Left lobe of liver (tissue), 2 donors: ENCODE data around the gene KRT78. TPM values are rescaled to one million over a fixed set of nuclear protein-coding genes. Genes with fewer than 3 reads are reported as not detected.

Experiments used
- ATAC-seq: fragments of 200-7000 bp; cut with Tn5 transposase; one replicate; pipeline ENCODE4 v1.9.1; 2020; ENCODE audit warnings: mild to moderate bottlenecking, moderate library complexity
- DNase-seq: peaks from one replicate; pipeline ENCODE4 v3.0.0-alpha.2; 2020; ENCODE audit warnings: low spot score
- total RNA-seq: library from RNA; stranded (reverse); gene quantifications from one replicate; pipeline ENCODE4 v1.2.1, GENCODE V29; 2021
- donor health status: DM: no; HTN: no; CAD: no; lungs with moderate emphysema.
- donor health status: DM: no; HTN: yes; CAD: no.

KRT78 gene
- total RNA-seq, 1 donor from 2014 or later, result not detected

DNA sequence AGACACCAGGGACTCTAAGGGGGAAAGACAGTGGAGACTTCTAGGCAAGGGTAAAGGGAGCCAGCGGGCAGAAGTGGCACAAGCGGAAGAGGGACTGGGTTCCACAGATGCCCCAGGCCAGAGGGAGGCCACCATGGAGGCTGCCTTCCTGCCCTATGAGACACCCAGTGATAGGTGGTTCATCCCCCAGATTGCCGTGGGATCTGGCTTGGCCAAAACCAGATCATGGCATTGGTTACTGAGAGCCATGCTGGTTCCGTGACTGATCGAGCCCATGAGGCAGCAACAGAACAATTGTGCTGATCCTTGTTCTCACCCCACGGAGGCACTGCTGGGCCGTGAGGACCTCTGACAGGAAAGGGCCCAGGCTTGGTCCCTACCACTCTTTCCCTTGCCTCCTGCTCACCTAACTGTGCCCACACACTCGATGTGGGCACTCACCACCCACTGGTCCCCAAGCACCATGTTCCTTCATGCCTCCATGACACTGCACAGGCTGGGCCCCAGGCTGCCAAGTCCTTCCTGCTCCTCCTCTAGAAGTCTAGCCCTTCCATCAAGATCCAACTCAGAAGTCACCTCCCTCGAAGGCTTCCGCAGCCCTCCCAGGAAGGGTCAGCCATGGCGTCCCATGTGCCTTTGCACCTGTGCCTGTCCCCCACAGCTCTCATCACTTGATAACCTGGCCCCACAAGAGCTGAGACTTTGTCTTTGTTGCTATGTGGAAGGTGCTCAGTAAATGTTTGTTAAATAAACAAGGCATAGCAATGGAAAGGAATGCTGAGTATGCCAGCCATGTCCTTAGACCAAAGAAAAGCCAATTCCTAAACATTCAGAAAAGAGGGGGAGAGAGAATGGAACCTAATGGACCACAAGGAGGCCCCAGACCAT, 21.9 kb downstream of the KRT78 start:
- no peak for ATAC-seq
- DNase-seq, result no peak

GRCh38 chr12:52825961-52826360, 22.8 kb downstream of the KRT78 start:
- ATAC-seq (no peak), DNase-seq (no peak)

DNA sequence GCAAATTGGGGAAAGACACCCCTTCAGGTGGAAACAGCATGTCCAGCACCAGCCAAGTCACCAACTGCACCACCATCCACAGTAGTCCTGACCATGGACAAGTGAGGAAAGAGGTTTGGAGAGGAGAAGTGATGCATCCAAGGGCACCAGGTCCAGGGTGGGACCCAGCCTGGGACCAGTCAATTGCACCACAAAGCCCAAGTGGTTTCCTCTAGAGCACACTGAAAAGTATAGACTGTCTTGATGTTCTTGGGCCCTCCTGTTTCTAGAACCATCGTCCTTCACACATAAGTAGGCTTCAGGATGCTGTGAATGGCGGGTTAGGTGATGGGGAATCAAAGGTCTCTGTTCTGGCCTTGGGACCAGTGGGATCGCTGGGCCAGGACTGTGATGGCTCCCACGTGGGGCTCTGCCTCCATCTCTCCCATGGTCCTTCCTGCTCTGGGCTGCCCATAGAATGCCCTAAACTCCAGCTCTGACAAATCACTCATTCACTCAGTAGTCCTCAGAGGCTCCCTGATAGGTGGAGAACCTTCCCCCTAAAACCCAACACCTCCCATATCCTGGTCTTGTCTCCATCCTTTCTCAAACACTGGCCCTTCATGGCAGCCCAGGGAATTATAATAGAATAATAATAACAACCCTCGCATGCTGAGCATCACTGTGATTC, 23.9 kb downstream of the KRT78 start:
- no peak for DNase-seq
- ATAC-seq, result no peak

- no peak for DNase-seq
- ATAC-seq, result no peak
Measured at GRCh38 chr12:52823761-52824450, 24.9 kb downstream of the KRT78 start.

DNA sequence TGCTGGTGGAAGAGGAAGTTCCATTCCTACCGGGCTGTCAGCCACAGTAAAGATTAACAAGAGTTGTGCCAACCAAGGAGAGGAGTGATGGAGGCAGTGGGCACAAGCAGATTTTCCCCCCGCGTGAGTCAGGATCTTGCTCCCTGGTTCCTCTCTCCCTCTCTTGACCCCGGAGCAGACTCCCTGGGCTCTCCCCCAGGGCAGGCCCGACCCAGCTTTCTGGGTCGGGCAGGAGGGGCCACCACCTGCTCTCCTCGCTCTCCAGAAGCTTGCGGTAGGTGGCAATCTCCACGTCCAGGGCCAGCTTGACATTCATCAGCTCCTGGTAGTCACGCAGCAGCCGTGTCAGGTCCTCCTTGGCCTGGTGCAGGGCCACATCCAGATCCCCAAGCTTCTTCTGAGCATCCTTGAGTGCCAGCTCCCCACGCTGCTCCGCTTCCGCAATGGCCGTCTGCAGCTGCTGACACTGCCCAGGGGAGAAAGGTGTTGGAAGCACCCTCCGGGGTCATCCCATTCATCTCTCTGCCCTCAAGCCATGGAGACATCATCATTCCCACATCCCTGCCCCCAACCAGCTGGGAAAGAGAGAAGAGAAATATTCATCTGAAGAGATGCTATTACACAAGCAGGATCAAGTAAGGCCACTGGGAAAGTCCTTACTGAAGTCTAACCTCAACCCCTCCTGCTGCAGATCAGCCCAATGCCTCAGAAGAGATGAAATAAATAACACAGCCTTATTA, 25.9 kb downstream of the KRT78 start:
- no peak for ATAC-seq

DNA sequence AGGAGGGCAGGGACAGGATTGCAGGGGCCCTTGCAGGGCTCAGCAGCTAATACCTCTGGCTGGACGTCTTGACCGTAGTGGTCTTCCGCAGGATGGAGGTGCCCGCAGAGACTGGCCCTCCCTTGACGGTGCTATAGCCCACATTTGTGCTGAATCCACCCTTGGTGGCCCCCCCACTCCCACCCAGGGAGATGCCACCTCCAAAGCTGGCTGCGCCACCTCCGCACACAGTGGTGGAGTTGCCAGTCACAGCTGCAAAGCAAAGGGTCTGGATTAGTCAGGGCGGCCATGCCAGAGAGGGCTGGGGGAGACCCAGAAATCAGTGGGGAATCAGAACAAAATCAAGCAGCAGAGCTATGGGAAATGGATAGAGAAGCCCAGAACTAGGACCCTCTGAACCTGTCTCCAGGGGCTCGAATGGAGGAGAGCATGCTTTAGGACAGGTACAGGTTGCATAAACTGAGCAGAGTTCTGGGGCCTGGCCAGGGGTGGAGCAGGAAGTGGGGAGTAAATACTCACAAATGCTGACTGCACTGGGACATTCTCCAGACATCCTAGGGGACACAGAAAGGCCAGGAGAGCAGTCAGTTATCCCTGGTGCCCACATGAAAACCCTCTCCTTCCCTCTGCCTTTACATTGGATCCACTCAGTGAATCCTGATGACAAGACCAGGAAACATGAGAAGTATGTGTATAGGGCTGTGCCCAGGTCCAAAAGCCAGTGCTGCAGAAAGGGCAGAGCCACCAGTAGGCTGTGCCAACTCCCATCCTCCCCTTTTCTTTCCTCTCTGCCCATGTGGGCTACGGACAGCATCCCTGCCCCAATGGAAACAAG, 26.8 kb downstream of the KRT78 start:
- DNase-seq (no peak), ATAC-seq (no peak)

More for the DNA sequence above, 25.9 kb downstream of the KRT78 start:
- no peak for DNase-seq

- ATAC-seq (no peak), DNase-seq (no peak)
Measured at GRCh38 chr12:52821071-52821730, 27.6 kb downstream of the KRT78 start.

DNA sequence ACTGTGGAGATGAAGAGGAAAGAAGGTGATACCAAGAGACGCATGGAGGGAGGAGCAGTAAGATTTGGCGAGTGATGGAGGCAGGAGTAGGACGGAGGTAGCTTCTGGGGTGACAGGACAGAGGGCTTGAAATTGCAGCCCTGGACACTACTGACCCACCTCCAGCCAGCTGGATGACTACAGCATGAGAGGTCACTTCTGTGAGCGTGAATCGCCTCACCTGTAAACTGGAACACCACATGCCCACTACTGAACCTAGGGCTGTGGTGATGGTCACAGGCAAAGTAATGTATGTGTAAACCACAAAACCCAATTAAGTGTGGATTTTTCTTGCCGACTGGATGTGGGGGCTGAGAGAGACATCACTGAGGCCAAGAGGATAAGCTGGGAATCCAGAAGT, 28.3 kb downstream of the KRT78 start:
- no peak for ATAC-seq
- no peak for DNase-seq

DNA sequence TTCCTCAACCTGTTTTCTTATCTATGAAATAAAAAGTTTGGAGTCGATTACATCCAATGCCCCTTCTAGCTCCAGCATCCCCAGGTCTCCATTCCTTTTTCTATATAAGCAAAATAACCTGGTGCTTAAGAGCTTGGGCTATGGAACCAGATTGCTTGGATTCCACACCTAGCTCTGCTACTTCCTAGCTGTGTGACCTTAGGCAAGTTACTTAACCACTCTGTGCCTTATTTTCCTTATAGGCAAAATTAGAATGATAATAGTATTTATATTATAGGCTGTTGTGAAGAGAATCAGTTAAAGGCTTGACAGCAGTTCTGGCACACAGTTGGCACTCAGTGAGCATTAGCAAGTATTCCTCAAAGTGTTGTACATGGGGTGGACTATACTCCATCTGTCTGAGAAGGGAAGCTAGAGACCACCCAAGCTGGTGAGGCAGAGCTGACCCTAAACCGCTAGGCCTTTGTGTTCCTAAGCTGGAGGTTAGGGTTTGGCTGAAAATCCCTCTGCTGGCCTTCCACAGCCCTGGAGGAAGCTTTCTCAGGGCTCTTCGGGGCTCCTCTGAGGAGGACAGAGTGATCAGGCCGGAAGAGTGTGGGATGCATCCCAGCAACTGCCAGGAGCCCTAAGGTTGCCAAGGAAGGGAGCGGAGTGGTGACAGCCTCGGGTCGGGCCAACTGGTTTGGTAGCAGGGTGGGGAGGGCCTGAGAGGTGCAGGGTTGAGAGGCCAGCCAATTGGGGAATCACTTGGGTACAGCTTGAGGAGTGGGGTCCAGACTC, 28.9 kb downstream of the KRT78 start:
- ATAC-seq, result no peak
- DNase-seq, result no peak

DNA sequence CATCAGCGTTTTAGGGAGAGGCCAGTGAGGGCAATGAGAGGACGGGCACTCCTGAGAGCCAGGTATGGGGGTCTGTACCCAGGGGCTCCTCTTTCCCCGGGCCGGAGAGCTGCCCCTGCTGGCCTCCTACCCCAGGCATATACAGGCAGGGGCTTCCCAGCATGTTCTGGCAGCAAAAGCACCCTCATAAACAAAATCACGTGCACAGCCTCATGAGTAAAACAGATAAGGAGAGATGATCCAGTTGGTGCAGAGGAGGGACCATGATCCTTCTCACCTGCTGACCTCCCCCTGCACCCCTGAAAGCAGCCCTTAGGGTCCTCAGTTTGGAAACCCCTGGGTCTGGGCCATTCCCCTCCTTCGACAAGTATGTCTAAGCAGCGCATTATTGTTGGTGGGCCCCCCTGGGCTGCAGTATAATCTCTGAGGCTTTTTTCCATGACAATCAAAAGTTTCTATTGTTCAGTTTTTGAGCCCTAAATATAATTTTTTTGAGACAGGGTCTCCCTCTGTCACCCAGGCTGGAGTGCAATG, 29.8 kb downstream of the KRT78 start:
- ATAC-seq (no peak), DNase-seq (no peak)

GRCh38 chr12:52818388-52818787, 30.4 kb downstream of the KRT78 start:
- no peak for DNase-seq
- no peak for ATAC-seq

DNA sequence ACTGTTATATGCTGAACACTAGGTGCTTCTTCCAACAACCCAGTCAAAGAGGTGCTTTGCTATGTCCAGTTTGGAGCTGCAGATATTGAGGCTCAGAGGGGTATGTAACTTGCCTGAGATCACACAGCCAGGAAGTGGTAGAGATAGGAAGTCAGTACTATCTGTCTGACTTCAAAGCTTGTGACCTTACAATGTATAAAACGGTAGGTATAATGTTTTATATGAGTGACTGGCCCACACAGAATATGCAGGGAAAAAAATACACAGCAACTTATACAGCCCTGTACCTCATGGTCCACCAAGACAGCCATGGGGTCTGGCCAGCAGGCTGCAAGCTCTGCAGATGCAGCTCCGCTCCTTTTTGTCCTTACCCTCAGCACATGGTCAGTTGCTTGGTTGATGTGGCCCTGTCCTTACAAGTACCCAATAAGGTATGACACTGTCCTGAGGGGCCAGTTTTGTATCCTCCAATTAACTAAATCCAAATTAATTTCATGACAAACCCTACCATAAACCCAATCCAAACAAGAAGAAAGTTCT, 31.0 kb downstream of the KRT78 start:
- ATAC-seq (no peak), DNase-seq (no peak)

GRCh38 chr12:52817003-52817698, 31.6 kb downstream of the KRT78 start:
- no peak for ATAC-seq
- DNase-seq, result no peak

- DNase-seq (no peak), ATAC-seq (no peak)
Measured at GRCh38 chr12:52815676-52816588, 32.9 kb downstream of the KRT78 start.

GRCh38 chr12:52815161-52815560, 33.6 kb downstream of the KRT78 start:
- DNase-seq (no peak), ATAC-seq (no peak)

- DNase-seq, result no peak
- no peak for ATAC-seq
Measured at GRCh38 chr12:52814710-52815155, 34.1 kb downstream of the KRT78 start.
